Measurements from ENCODE around the gene CBLC. TPM values are rescaled to one million over a fixed set of nuclear protein-coding genes. Genes with fewer than 3 reads are reported as not detected.

Gene CBLC
- total and polyA plus RNA-seq, 7 experiments from 2014 or later, result not detected

- intact Hi-C loops (cut with micrococcal nuclease), result no loop called here
- Histone ChIP-seq H3K4me3 (ENCODE audit: low read length) (no peak overlapping the region), H3K4me1 (ENCODE audit: control insufficient read depth in 2 of 2, insufficient read depth in 2 of 2, low read length in 2 of 2) (no peaks in the 10 kb centered on the region), H3K27me3 (ENCODE audit: control insufficient read depth in 2 of 2, insufficient read depth in 2 of 2, low read length in 2 of 2) (no peaks in the 10 kb centered on the region), H3K27ac (ENCODE audit: low read depth, low read length) (no peak overlapping the region), H3K36me3 (ENCODE audit: control insufficient read depth in 2 of 3, insufficient read depth in 3 of 3, low read length in 3 of 3) (no peaks in the 10 kb centered on the region), H3K9me3 (ENCODE audit: control insufficient read depth in 2 of 3, low read length in 3 of 3) (no peaks in the 10 kb centered on the region)
- ATAC-seq, result no peak
- Mint-ChIP-seq H3K27ac (peak overlapping the region in 7 of 9 donors; percentile 11 to 76 (median 48)), H3K4me3 (no peak overlapping the region), H3K4me1 (peaks cover 7 to 34% (median 14%) of the 10 kb centered on the region in 7 donors), H3K27me3 (peaks cover 0 to 5% (median 0%) of the 10 kb centered on the region in 5 donors), H3K36me3 (no peaks in the 10 kb centered on the region), H3K9me3 (no peaks in the 10 kb centered on the region)
- CTCF ChIA-PET, result no interaction called here
- no peak for DNase-seq
- POLR2A ChIA-PET, result no interaction called here
Measured at GRCh38 chr19:44741258-44741731, 36.4 kb upstream of the CBLC start.

GRCh38 chr19:44741841-44742329 is 35.8 kb upstream of the CBLC start:
- Mint-ChIP-seq H3K27ac (peak overlapping the region in 5 of 9 donors; percentile 11 to 75 (median 51)), H3K27me3 (peaks cover 0 to 6% (median 0%) of the 10 kb centered on the region in 5 donors), H3K4me3 (no peak overlapping the region), H3K4me1 (peaks cover 7 to 40% (median 17%) of the 10 kb centered on the region in 7 donors), H3K9me3 (no peaks in the 10 kb centered on the region), H3K36me3 (no peaks in the 10 kb centered on the region)
- Histone ChIP-seq H3K9me3 (ENCODE audit: control insufficient read depth in 2 of 3, low read length in 3 of 3) (no peaks in the 10 kb centered on the region), H3K27me3 (ENCODE audit: control insufficient read depth in 2 of 2, insufficient read depth in 2 of 2, low read length in 2 of 2) (no peaks in the 10 kb centered on the region), H3K36me3 (ENCODE audit: control insufficient read depth in 2 of 3, insufficient read depth in 3 of 3, low read length in 3 of 3) (no peaks in the 10 kb centered on the region), H3K4me3 (ENCODE audit: low read length) (no peak overlapping the region), H3K4me1 (ENCODE audit: control insufficient read depth in 2 of 2, insufficient read depth in 2 of 2, low read length in 2 of 2) (peaks cover 0 to 2% of the 10 kb centered on the region in 2 donors), H3K27ac (ENCODE audit: low read depth, low read length) (no peak overlapping the region)
- ATAC-seq (peak; percentile 83), DNase-seq (no peak)
- ChIA-PET CTCF (interaction anchor here (0.6 to 1.5 kb wide), 2 partner anchors 9 to 10 kb away, joined by 4 read pairs; no protein-coding TSS in a partner anchor), POLR2A (no interaction called here)
- intact Hi-C loops (cut with micrococcal nuclease), result no loop called here

- no peaks in the 10 kb centered on the region for H3K9me3 ChIP-seq (ENCODE audit: control insufficient read depth in 2 of 3, low read length in 3 of 3)
- CTCF ChIA-PET, result interaction anchor here (0.6 to 1.5 kb wide), 3 partner anchors 8 to 19 kb away, joined by 3 to 4 read pairs (median 4); no protein-coding TSS in a partner anchor
- H3K27ac Mint-ChIP-seq, result peak overlapping the region in 7 of 9 donors; percentile 14 to 76 (median 56)
- DNase-seq, result no peak
- peaks cover 0 to 3% (median 0%) of the 10 kb centered on the region in 5 donors for H3K27me3 Mint-ChIP-seq
- ATAC-seq, result no peak
- no peak overlapping the region for H3K27ac ChIP-seq (ENCODE audit: low read depth, low read length)
- H3K27me3 ChIP-seq (ENCODE audit: control insufficient read depth in 2 of 2, insufficient read depth in 2 of 2, low read length in 2 of 2), result no peaks in the 10 kb centered on the region
- no peak overlapping the region for H3K4me3 Mint-ChIP-seq
- intact Hi-C loops (cut with micrococcal nuclease), result no loop called here
- H3K36me3 Mint-ChIP-seq, result no peaks in the 10 kb centered on the region
- no peak overlapping the region for H3K4me3 ChIP-seq (ENCODE audit: low read length)
- POLR2A ChIA-PET, result interaction anchor here (0.6 to 2.0 kb wide), 3 partner anchors 11 to 61 kb away, joined by 3 to 6 read pairs (median 3); no protein-coding TSS in a partner anchor
- H3K4me1 Mint-ChIP-seq, result peaks cover 7 to 42% (median 21%) of the 10 kb centered on the region in 7 donors
- no peaks in the 10 kb centered on the region for H3K9me3 Mint-ChIP-seq
- no peaks in the 10 kb centered on the region for H3K36me3 ChIP-seq (ENCODE audit: control insufficient read depth in 2 of 3, insufficient read depth in 3 of 3, low read length in 3 of 3)
- H3K4me1 ChIP-seq (ENCODE audit: control insufficient read depth in 2 of 2, insufficient read depth in 2 of 2, low read length in 2 of 2), result peaks cover 0 to 5% of the 10 kb centered on the region in 2 donors
Measured at GRCh38 chr19:44742330-44743061, 35.2 kb upstream of the CBLC start.

- H3K36me3 ChIP-seq (ENCODE audit: control insufficient read depth in 2 of 3, insufficient read depth in 3 of 3, low read length in 3 of 3), result no peaks in the 10 kb centered on the region
Measured at GRCh38 chr19:44744871-44745332, 32.8 kb upstream of the CBLC start.

DNA sequence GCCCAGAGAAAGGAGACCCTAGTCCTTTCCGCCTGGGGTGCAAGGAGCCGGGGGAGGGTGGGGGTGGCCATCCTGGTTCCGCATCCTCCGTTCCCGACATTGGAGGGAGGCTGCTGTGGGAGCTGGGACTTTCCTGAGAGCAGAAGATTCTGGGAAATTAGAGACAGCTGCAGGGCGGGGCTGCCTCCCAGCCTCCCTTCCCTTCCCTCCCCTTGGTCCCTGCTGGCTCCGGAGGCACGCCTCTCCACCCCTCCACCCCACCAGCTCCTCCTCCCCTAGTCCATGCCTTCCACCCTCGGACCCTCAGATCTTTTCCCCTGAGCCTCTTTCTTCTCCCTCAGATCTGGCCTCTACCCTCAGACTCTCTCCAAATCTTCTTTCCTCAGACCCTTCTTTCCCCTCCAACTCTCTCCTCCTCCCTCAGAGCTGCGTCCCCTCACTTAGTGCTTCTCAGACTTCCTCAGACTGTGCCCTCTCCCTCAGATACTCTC is 32.3 kb upstream of the CBLC start:
- Histone ChIP-seq H3K27ac (ENCODE audit: low read depth, low read length) (peak overlapping the region; percentile 97), H3K4me3 (ENCODE audit: low read length) (no peak overlapping the region), H3K36me3 (ENCODE audit: control insufficient read depth in 2 of 3, insufficient read depth in 3 of 3, low read length in 3 of 3) (no peaks in the 10 kb centered on the region), H3K27me3 (ENCODE audit: control insufficient read depth in 2 of 2, insufficient read depth in 2 of 2, low read length in 2 of 2) (no peaks in the 10 kb centered on the region), H3K4me1 (ENCODE audit: control insufficient read depth in 2 of 2, insufficient read depth in 2 of 2, low read length in 2 of 2) (peaks cover 7 to 16% of the 10 kb centered on the region in 2 donors), H3K9me3 (ENCODE audit: control insufficient read depth in 2 of 3, low read length in 3 of 3) (no peaks in the 10 kb centered on the region)
- H3K36me3 Mint-ChIP-seq, result peaks cover 0 to 18% (median 0%) of the 10 kb centered on the region in 5 donors
- CTCF ChIA-PET, result interaction anchor here (0.8 kb wide), 1 partner anchor 24 kb away, joined by 3 read pairs; no protein-coding TSS in a partner anchor
- peak overlapping the region; percentile 76 to 95 (median 89) for H3K27ac Mint-ChIP-seq
- intact Hi-C loops (cut with micrococcal nuclease), result loop anchor here in 1 of 2 donors (5.0 kb wide), 2 partner anchors 347 to 732 kb away; partner anchors contain the start of gene PPP1R37
- peak overlapping the region in 7 of 10 donors; percentile 9 to 95 (median 50) for H3K4me3 Mint-ChIP-seq
- peaks cover 23 to 47% (median 41%) of the 10 kb centered on the region in 7 donors for H3K4me1 Mint-ChIP-seq
- ATAC-seq (no peak), DNase-seq (no peak)
- POLR2A ChIA-PET, result interaction anchor here (1.4 kb wide), 1 partner anchor 8 kb away, joined by 3 read pairs; no protein-coding TSS in a partner anchor
- no peaks in the 10 kb centered on the region for H3K9me3 Mint-ChIP-seq
- peaks cover 0 to 3% (median 0%) of the 10 kb centered on the region in 5 donors for H3K27me3 Mint-ChIP-seq

More at GRCh38 chr19:44744871-44745332, 32.8 kb upstream of the CBLC start:
- H3K27ac ChIP-seq (ENCODE audit: low read depth, low read length), result no peak overlapping the region
- no peaks in the 10 kb centered on the region for H3K9me3 ChIP-seq (ENCODE audit: control insufficient read depth in 2 of 3, low read length in 3 of 3)
- intact Hi-C loops (cut with micrococcal nuclease), result loop anchor here in 1 of 2 donors (5.0 kb wide), 2 partner anchors 347 to 732 kb away; partner anchors contain the start of gene PPP1R37
- CTCF ChIA-PET, result interaction anchor here (0.8 to 1.3 kb wide), 2 partner anchors 14 to 23 kb away, joined by 3 read pairs; no protein-coding TSS in a partner anchor
- Mint-ChIP-seq H3K4me1 (peaks cover 22 to 45% (median 36%) of the 10 kb centered on the region in 7 donors), H3K36me3 (peaks cover 0 to 13% (median 0%) of the 10 kb centered on the region in 5 donors), H3K9me3 (no peaks in the 10 kb centered on the region), H3K27me3 (peaks cover 0 to 3% (median 0%) of the 10 kb centered on the region in 5 donors), H3K27ac (peak overlapping the region in 8 of 9 donors; percentile 25 to 95 (median 48)), H3K4me3 (no peak overlapping the region)
- DNase-seq, result no peak
- POLR2A ChIA-PET, result interaction anchor here (1.4 kb wide), 1 partner anchor 8 kb away, joined by 3 read pairs; no protein-coding TSS in a partner anchor
- ATAC-seq, result no peak
- H3K27me3 ChIP-seq (ENCODE audit: control insufficient read depth in 2 of 2, insufficient read depth in 2 of 2, low read length in 2 of 2), result no peaks in the 10 kb centered on the region
- peaks cover 6 to 13% of the 10 kb centered on the region in 2 donors for H3K4me1 ChIP-seq (ENCODE audit: control insufficient read depth in 2 of 2, insufficient read depth in 2 of 2, low read length in 2 of 2)
- H3K4me3 ChIP-seq (ENCODE audit: low read length), result no peak overlapping the region
